ENCODE results near the gene PLA2G4B.

PLA2G4B gene

DNA sequence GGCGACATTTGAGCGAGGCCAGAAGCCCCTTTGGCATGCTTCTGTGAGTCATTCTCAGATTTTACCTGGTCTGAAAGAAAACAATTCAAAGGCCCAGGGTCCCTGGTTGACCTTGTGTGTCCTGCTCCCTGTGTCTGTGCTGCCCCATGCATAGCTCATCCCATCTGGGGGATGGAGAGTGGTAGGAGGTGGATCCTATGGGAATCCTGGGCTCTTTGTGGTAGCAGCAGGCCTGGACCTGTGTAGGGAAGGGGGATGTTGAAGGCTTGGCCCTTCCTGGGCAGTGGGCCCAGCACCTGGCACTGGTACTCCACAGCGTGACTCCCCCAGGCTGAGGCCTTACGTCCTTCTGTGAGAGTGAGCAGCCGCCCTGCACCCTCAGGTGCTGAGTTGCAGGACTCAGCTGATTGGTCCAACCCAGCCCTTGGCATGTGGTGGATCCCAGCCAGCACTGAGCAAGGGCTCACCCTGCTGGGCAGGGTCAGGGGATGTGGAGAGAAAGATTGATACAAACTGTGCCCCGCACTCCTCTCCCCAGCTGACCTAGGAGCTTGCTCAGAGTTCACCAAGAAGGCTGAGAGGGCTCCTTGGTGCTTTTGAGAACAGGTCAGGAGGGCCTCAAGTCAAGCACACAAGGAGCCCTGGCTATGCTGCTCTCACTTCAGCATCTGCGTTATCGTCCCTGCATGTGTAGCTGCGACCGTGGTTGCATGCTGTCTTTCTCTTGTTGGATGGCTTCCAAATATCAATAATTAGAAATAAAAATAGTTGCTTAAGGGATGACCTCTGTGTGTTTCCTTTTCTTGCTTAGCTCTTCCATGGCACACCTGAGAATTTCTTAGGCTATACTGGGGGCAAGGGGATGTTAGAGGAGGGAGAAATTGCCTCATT, 32.1 kb upstream of the PLA2G4B start:
- DNase-seq (ENCODE audit: low spot score) = no peak

DNA sequence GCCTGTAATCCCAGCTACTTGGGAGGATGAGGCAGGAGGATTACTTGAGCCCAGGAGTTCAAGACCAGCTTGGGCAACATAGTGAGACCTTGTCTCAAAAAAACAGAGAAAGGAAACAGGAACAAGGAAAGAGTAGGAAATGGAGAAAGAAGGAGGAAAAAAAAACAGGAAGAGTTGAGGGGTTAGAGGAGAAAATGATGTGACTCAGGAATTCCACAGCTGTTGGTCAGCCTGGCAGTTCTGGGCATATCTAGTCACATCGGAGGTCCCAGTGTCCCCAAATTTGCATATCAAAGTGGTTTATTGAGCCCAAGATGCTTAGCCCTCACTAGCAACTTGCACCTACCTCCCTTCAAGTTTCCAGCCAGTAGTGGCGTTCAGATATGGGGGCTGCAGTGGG, 29.5 kb upstream of the PLA2G4B start:
- peak; percentile 35 for DNase-seq (ENCODE audit: low spot score)

DNA sequence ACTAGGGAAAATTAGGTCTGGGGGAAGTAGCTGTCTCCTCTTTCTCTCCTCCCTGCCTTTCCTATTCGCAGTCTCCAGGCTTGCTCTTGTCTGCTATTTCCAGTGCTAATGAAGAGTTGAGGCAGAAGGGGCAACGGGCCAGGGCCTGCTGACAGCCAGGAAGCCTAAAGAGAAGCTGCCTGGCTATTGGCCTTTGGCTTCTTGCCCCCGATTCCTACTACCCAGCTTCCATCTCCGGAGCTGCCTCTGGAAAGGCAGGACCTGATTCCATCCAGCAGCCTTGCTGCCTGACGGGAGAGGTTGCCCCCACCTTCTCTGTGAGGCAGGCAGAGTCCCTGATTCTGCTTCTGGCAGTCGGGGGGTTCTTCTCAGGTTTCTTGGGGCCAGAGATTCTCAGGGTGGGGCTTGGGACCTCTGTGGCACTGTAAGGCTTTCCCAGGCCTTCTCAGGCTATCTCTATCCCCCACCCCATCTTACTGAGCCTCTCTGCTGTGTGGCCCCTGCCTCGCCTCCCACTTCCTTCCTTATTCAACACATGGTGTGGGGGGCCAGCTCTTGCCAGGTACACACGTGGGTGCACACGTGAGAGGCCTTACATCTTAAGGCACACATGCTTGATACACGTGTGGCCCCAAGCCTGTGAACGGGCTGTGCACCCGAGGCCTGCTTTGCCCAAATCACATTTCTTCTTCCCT, 29.0 kb upstream of the PLA2G4B start:
- DNase-seq (ENCODE audit: low spot score) = no peak

DNA sequence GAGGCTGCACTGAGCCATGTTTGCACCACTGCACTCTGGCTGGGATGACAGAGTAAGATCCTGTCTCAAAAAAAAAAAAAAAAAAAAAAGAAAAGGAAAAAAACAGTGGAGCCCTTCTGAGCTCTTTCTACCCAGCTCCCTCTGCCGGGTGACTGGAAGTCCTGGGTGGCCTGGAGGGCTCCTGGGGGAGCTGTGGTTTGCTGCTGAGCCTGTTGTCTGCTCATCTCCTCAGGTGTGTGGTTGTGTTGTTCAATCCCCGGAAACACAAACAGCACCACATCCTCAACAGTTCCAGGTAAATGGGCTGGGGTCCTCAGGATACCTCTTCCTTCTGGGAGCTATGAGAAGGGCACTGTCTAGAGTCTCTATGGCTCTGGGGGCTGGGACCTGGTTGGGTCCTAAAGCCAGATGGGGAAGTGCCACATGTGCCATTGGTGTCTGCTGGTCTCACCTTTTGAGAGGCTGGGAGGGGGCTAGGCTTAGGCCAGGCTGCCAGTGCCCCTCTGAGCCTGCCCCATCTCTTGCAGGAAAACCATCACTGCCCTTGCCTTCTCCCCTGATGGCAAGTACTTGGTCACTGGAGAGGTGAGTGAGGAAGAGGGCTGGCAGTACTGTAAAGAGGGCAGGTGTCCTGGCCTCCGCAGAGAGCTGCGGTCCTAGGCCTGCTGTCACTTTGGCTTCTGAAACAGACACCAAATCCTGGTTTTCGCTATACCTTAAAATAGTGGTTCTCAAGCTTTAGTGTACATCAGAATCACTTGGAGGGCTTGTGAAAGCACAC, 27.8 kb upstream of the PLA2G4B start:
- no peak for DNase-seq (ENCODE audit: low spot score)

DNA sequence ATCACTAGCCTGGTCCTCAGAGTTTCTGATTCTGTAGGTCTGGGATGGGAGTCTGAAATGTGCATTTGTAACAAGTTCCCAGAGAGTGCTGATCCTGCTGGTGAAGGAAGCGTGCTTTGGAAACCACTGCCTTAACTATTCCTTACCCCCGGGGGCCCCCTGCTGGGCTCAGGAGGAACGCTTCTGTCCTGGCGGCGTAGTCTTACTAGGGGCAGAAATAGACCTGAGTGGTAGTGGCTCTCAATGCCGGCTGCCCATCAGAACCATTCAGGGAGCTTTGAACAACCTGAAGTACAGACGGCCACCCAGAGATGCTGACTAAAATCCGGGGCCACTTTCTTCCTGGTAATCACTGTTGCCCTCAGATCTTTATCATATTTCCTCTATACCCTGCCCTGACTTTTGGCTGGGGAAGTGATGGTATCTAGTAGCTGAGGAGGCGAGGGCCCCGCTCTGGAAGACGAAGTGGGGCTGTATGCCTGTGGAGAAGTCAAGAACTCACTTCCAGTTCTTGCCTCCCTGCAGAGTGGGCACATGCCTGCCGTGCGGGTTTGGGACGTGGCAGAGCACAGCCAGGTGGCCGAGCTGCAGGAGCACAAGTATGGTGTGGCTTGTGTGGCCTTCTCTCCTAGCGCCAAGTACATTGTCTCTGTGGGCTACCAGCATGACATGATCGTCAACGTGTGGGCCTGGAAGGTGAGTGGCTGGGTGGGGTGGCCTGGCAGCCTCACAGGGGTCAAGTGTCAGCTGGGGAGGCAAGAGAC, 27.0 kb upstream of the PLA2G4B start:
- DNase-seq (ENCODE audit: low spot score) = peak; percentile 92

DNA sequence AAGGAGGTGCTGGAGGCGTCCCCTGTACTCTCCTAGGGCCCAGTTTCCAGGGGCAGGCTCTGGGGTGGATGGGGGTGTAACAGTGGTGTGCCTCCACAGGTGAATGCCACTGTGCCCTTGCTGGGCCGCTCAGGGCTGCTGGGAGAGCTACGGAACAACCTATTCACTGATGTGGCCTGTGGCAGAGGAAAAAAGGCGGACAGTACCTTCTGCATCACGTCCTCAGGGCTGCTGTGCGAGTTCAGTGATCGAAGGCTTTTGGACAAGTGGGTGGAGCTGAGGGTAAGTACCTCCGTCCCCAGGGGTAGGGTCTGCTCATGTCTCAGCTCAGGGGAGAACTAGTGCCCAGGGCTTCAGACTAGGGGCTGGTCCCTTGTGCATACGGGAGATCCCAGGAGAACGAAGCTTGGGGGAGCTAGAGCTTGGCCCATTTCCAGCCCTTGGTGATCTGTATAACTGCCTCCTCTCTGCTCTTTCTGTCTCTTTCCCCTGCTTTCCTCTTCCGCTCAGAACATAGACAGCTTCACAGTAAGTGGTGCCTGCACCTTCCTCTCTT, 25.7 kb upstream of the PLA2G4B start:
- DNase-seq (ENCODE audit: low spot score) = no peak

DNA sequence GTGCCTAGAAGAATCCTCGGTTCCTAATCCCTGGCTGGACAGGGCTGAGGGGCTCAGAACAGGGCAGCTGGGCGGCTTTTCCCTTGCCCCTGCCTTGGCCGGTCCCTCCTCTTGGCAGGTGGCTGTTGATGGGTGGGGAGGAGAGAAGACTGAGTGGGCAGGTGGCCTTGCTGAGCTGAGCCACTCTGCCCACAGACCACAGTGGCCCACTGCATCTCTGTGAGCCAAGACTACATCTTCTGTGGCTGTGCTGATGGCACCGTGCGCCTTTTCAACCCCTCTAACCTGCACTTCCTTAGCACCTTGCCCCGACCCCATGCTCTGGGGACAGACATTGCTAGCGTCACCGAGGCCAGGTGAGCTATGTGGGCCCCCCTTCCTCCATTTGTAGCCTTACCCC, 25.2 kb upstream of the PLA2G4B start:
- no peak for DNase-seq (ENCODE audit: low spot score)

DNA sequence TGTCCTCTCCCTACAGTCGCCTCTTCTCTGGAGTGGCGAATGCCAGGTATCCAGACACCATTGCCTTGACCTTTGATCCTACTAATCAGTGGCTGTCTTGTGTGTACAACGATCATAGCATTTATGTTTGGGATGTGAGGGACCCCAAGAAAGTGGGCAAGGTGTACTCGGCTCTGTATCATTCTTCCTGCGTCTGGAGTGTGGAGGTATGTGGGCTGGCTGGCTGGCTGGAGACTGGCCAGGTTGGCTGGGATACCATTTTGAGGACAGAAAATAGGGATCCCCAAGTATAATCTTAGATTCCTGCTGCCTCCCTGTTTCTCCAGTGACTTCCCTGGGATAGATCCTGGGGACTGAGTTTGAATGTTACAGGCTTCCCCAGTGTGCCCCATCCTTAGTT, 24.1 kb upstream of the PLA2G4B start:
- DNase-seq (ENCODE audit: low spot score) = no peak

DNA sequence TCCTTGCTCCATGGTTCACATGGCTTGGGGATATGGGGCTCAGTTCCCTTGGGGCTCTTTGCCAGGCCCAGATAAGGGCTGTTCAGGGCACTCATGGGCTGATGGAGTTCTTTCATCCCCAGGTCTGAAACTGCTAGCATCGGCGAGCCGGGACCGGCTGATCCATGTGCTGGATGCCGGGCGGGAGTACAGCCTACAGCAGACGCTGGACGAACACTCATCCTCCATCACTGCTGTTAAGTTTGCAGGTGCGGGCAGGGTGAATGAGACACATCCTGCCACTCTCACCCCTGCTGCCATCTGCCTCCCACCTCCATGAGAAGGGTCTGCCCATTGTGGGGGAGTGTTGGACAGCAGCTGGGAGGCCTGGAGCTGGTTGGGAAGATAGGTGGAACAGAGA, 21.9 kb upstream of the PLA2G4B start:
- no peak for DNase-seq (ENCODE audit: low spot score)

DNA sequence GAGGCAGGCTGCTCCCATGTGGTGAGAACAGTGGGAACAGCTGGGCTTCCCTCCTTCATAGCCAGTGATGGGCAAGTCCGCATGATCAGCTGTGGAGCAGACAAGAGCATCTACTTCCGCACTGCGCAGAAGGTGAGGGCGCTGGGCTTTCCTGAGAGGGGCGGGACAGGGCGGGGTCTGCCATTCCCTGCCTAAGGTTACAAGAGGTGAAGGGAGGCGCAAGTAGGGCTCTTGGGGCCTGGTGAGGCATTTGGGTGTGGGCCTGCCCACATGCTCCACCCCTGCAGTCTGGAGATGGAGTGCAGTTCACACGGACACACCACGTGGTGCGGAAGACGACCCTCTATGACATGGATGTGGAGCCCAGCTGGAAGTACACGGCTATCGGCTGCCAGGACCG, 21.3 kb upstream of the PLA2G4B start:
- DNase-seq (ENCODE audit: low spot score) = no peak

DNA sequence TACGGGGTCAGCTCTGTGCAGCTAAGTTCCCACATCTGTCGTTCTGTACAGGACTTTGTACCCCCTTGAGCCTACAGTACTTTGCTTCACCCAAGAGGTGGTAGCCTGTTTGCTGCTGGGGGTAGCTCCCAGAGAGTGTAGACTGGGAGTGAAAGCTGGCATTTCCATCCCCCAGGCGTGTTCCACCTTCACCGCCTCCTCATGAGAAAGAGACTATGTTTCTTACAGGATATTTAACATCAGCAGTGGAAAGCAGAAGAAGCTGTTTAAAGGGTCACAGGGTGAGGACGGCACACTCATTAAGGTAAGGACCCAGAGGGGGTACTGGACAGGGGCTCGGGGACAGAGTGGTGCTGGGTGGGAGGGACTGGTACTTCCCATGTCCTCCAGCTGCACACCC, 20.9 kb upstream of the PLA2G4B start:
- no peak for DNase-seq (ENCODE audit: low spot score)

DNA sequence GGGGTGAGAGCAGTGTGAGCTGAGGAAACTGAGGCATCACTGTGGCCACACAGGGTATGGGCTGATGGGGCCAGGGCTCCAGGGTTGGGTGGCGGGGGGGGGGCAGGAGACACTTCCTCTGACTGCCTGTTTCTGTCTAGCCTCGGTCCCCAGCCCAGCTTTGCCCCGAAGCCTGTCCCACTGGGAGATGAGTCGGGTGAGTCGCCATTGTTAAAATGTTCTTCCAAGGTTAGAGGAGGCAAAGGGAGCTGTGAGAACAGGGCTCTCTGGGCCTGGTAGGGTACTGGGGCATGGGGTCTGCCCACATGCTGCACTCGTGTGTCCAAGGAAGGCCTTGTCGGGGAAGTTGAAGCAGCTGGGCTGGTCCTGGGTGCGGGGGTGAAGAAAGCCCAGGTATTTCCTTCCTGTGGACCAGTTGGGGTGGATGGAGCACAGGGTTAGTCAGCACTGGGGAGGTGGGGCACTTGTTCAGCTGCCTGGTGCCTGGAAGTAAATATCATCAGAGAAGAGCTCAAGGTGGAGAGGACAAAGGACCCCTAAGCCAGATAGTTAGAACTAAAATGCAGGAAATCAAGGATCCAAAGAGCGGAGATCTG, 19.1 kb upstream of the PLA2G4B start:
- DNase-seq (ENCODE audit: low spot score) = no peak

DNA sequence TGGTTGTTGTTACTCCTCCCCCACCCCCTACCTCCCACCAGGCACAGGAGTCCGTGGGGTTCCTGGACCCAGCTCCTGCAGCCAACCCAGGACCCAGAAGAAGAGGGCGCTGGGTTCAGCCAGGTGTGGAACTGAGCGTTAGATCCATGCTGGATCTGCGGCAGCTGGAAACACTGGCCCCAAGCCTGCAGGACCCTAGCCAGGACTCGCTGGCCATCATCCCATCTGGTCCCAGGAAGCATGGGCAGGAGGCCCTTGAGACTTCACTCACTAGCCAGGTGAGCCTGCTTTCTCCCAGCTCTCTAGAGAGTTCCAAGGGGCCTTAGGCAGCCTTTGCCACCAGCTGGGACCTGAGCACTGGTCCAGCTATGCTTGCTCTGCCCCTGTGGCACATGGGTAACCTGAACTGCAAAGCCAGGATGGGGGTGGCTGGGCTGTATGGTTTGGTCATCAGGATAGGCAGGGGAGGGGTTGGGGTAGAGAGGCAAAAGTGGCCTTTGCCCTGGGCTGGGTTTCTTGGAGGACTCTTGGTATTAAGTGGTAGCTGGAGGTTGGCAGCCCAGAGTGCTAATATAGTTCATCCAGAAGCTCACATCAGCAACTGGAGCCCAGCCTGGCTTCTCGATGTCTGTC, 17.7 kb upstream of the PLA2G4B start:
- no peak for DNase-seq (ENCODE audit: low spot score)

DNA sequence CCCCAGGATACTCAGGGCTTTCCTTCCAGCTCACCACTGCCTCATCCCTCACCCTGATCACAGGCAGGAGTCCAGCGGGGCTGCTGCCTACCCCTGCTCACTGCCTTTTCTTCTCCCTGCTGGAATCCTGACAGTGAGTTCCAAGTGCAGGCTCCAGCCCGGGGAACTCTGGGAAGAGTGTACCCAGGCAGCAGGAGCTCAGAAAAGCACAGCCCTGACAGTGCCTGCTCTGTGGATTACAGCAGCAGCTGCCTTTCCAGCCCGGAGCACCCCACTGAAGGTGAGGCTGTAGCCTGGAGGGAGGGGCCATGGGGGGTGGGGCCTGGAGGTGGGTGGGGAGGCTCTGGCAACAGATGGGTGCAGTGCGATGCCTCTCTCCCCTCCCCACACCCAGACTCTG, 16.8 kb upstream of the PLA2G4B start:
- no peak for DNase-seq (ENCODE audit: low spot score)

DNA sequence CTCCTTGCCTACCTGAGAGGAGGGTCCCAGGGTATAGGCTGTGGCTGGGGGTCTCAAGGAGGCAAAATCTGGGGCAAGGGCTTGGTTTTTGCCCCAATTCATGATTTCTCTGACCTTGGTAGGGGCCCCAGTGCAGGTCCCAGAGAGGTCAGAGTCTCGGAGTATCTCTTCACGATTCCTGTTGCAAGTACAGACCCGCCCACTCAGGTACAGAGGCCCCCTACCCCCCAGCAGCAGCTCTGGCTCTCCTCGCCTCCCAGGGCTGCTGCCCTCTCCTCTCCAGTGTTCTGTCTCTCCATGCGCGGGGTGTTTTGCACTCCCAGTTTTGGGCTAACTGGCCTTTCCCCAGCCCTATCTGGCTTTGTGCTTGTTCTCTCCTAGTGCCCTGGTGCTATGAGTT, 16.2 kb upstream of the PLA2G4B start:
- DNase-seq (ENCODE audit: low spot score) = no peak

DNA sequence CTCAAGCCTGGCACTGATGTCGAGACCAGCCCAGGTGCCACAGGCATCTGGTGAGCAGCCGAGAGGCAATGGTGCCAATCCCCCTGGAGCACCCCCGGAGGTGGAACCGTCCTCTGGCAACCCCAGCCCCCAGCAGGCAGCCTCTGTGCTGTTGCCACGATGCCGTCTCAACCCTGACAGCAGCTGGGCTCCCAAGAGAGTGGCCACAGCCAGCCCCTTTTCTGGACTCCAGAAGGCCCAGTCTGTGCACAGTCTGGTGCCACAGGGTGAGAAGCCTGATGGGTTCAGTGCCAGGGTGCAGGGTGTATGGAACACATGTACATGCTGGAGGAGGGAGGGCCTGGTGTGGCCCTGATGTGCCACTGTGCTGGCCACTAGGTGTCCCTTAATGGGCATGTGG, 15.7 kb upstream of the PLA2G4B start:
- no peak for DNase-seq (ENCODE audit: low spot score)

DNA sequence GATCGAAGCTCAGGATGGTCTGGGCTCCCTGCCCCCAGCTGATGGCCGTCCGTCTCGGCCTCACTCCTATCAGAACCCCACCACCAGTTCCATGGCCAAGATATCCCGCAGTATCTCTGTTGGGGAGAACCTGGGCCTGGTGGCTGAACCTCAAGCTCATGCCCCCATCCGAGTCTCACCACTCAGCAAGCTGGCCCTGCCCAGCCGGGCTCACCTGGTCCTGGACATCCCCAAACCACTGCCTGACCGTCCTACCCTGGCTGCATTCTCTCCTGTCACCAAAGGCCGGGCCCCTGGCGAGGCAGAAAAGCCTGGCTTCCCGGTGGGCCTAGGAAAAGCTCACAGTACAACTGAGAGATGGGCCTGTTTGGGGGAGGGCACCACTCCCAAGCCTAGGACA, 15.1 kb upstream of the PLA2G4B start:
- DNase-seq (ENCODE audit: low spot score) = no peak

DNA sequence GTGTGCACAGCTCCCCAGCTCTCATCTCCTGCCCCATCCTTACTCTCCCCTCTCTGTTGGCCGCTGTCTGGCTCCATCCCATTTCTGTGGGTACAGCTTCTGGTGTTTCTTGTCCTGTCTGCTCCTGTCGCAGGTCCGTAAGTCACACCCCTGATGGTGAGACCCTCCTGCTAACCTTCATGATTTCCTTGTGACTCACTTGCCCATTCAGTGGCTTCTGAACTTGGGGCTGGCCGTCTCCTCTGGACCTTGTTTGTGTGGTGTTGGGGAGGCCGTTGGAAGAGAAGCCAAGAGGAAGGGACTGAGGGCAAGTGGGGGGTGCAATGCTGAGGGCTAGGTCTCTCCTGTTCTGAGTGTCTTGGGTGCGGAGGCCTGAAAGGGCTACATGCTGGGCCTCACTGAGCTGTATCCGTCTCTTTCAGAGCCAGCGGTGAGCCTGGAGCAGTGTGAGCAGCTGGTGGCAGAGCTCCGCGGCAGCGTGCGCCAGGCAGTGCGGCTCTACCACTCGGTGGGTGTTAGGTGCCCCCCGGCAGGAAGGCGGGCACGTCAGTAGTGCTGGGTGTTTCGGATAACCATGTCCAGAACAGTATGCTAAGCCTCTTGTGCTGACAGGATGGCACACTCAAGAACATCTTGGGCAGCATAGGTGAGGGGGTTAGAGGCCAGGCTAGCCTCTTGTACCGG, 14.4 kb upstream of the PLA2G4B start:
- no peak for DNase-seq (ENCODE audit: low spot score)

DNA sequence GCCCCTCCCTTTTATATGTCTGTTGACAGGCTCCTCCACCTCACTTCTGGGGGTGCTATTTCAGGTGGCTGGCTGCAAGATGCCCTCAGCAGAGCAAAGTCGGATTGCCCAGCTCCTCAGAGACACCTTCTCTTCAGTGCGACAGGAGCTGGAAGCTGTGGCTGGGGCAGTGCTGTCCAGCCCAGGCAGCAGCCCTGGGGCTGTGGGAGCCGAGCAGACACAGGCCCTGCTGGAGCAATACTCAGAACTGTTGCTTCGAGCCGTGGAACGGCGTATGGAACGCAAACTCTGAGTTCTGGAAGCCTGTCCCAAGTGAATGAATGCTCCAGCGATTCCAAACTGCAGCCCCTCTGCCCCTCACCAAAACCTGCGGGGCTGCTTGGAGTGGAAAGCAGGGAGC, 13.5 kb upstream of the PLA2G4B start:
- no peak for DNase-seq (ENCODE audit: low spot score)

All from AG20443 (cell line).